H1 (cell line): ENCODE data around the gene SWI5. TPM values are rescaled to one million over a fixed set of nuclear protein-coding genes. Genes with fewer than 3 reads are reported as not detected.

ENCODE experiments used
- NANOG ChIP-seq: IDR thresholded peaks from 2 replicates; pipeline ENCODE4 v1.6.1; 2011; ENCODE audit warnings: low read length, low read depth, mild to moderate bottlenecking, inconsistent platforms; ENCODE audit not compliant: insufficient read depth, poor library complexity, severe bottlenecking
- PHF8 ChIP-seq: fragments of 200-600 bp; sonication (generic); conservative IDR thresholded peaks from 2 replicates; pipeline ENCODE4 v1.7.1; 2012; ENCODE audit warnings: low read depth, mild to moderate bottlenecking, inconsistent platforms, low read length, moderate library complexity
- SIX5 ChIP-seq: IDR thresholded peaks from 2 replicates; pipeline ENCODE4 v1.6.1; 2011; ENCODE audit warnings: mild to moderate bottlenecking, low read depth, low read length
- TAF7 ChIP-seq: optimal IDR thresholded peaks from 2 replicates; pipeline ENCODE3; 2011; ENCODE audit warnings: low read depth, mild to moderate bottlenecking, inconsistent platforms, low read length, moderate library complexity, borderline replicate concordance
- polyA plus RNA-seq, 7 experiments: library from polyadenylated mRNA; depleted of rRNA in 3 of 7; stranded (reverse) in 5 of 7; unstranded in 2 of 7; fragments of >200 nt in 5 of 7; fragments of 200-250 nt in 2 of 7; gene quantifications; 1 replicate in 5 of 7; 2 replicates in 1 of 7; 4 replicates in 1 of 7; pipeline versions ENCODE4 v1.2.1 to v1.2.3, GENCODE V29; 2011 to 2013; ENCODE audit warnings: missing spikeins in 2 of 7, mixed read lengths in 2 of 7
- total RNA-seq: library from RNA; stranded (reverse); fragmentation: NEBNext Ultra II Directional; extraction: Animal tissue kit (Norgen Biotek cat#: 25700); gene quantifications from 2 replicates; pipeline ENCODE4 v1.2.1, GENCODE V29; 2021

The SWI5 gene
- total and polyA plus RNA-seq, 2 of the 8 experiments (the other 6 are each of a cell fraction or from before 2014, with no cell fraction given): 29.0 to 59.5 TPM

GRCh38 chr9:128276008-128276573, at the start of gene SWI5 (continued):
- no peak for TF ChIP-seq SIX5
- TF ChIP-seq NANOG: no peak
- peak; percentile 95 for TF ChIP-seq PHF8
- peak; percentile 80 for TF ChIP-seq TAF7
